IMR-90 (cell line): Measurements from ENCODE around the gene ZGLP1. TPM values are rescaled to one million over a fixed set of nuclear protein-coding genes. Genes with fewer than 3 reads are reported as not detected.

Source experiments
- ATAC-seq: fragments of 200-7000 bp; cut with Tn5 transposase; 2 replicates; pipeline ENCODE4 v1.9.1; 2020; ENCODE audit warnings: low read depth, mild to moderate bottlenecking, moderate library complexity
- BruUV-seq: library from RNA; stranded (reverse); fragments of 400-500 nt; replicated peaks from 2 replicates; lab custom pipeline; 2021; lab: Mats Ljungman, UMichigan
- CTCF ChIA-PET: fragments of 300-600 bp; formaldehyde crosslinking; extraction: SDS; loops from one replicate; lab custom pipeline; 2021; ENCODE audit warnings: antibody characterized with exemption; lab: Yijun Ruan, JAX
- POLR2A ChIA-PET: fragments of 300-600 bp; sonication (Branson Sonifier 250); formaldehyde crosslinking; loops from one replicate; lab custom pipeline; 2022; ENCODE audit warnings: antibody characterized with exemption; ENCODE audit not compliant: unreplicated experiment; lab: Charles Lee
- DNase-seq: peaks from one replicate; pipeline ENCODE4 v3.0.0; 2013
- H2AFZ ChIP-seq: replicated peaks from 2 replicates; pipeline ENCODE3; 2013; ENCODE audit warnings: low read length, mild to moderate bottlenecking; ENCODE audit not compliant: poor library complexity
- H2AK5ac ChIP-seq: 2 replicates; pipeline ENCODE4 v1.6.1; 2013; ENCODE audit warnings: low read depth, low read length, inconsistent platforms
- H2AK9ac ChIP-seq: replicated peaks from 2 replicates; pipeline ENCODE3; 2013; ENCODE audit warnings: mild to moderate bottlenecking, low read depth, low read length, moderate library complexity; ENCODE audit not compliant: poor library complexity
- H2BK120ac ChIP-seq: 2 replicates; pipeline ENCODE4 v1.6.1; 2013; ENCODE audit warnings: low read depth, low read length, inconsistent platforms
- H2BK15ac ChIP-seq: 3 replicates; pipeline ENCODE4 v1.6.1; 2013; ENCODE audit warnings: low read depth, low read length, inconsistent platforms
- H2BK20ac ChIP-seq: 2 replicates; pipeline ENCODE4 v1.6.1; 2013; ENCODE audit warnings: low read depth, mild to moderate bottlenecking, inconsistent platforms, low read length, moderate library complexity
- H2BK5ac ChIP-seq: 2 replicates; pipeline ENCODE4 v1.6.1; 2013; ENCODE audit warnings: mild to moderate bottlenecking, low read depth, low read length, inconsistent platforms; ENCODE audit not compliant: poor library complexity, severe bottlenecking
- H3K14ac ChIP-seq: replicated peaks from 2 replicates; pipeline ENCODE4 v1.6.1; 2013; ENCODE audit warnings: low read depth, low read length, inconsistent platforms
- H3K18ac ChIP-seq: 2 replicates; pipeline ENCODE4 v1.6.1; 2013; ENCODE audit warnings: low read depth, low read length, control low read depth
- H3K23ac ChIP-seq: 2 replicates; pipeline ENCODE4 v1.6.1; 2013; ENCODE audit warnings: low read depth, low read length, inconsistent platforms
- H3K27ac ChIP-seq: 2 replicates; pipeline ENCODE4 v1.5.1; 2013; ENCODE audit warnings: mild to moderate bottlenecking, control low read depth, low read length; ENCODE audit not compliant: insufficient read depth
- H3K27me3 ChIP-seq: 2 replicates; pipeline ENCODE4 v1.6.1; 2013; ENCODE audit warnings: low read length; ENCODE audit not compliant: control insufficient read depth, insufficient read depth
- H3K36me3 ChIP-seq: 2 replicates; pipeline ENCODE4 v1.6.1; 2013; ENCODE audit warnings: low read length, mixed read lengths; ENCODE audit not compliant: control insufficient read depth, insufficient read depth
- H3K4ac ChIP-seq: 2 replicates; pipeline ENCODE4 v1.6.1; 2013; ENCODE audit warnings: low read depth, low read length, inconsistent platforms
- H3K4me1 ChIP-seq: 2 replicates; pipeline ENCODE4 v1.6.1; 2013; ENCODE audit warnings: low read length, mixed read lengths; ENCODE audit not compliant: control insufficient read depth, insufficient read depth
- H3K4me2 ChIP-seq: 2 replicates; pipeline ENCODE4 v1.6.1; 2013; ENCODE audit warnings: low read depth, mild to moderate bottlenecking, control low read depth, low read length, moderate library complexity
- H3K4me3 ChIP-seq: 2 replicates; pipeline ENCODE4 v1.5.1; 2013; ENCODE audit warnings: low read depth, mild to moderate bottlenecking, control low read depth, low read length, moderate library complexity; ENCODE audit not compliant: insufficient read depth
- H3K56ac ChIP-seq: 2 replicates; pipeline ENCODE4 v1.6.1; 2013; ENCODE audit warnings: low read length, inconsistent platforms; ENCODE audit not compliant: insufficient read depth; ENCODE audit errors: extremely low read depth
- H3K79me1 ChIP-seq, 2 experiments: 2 replicates each; pipeline ENCODE4 v1.6.1; 2013; ENCODE audit warnings: low read length in 2 of 2, inconsistent platforms in 1 of 2, low read depth in 1 of 2
- H3K9ac ChIP-seq: 2 replicates; pipeline ENCODE4 v1.6.1; 2013; ENCODE audit warnings: low read depth, low read length, control low read depth
- H3K9me1 ChIP-seq: 2 replicates; pipeline ENCODE4 v1.6.1; 2013; ENCODE audit warnings: low read length, inconsistent platforms; ENCODE audit not compliant: insufficient read depth
- H3K9me3 ChIP-seq: 2 replicates; pipeline ENCODE4 v1.6.1; 2013; ENCODE audit warnings: low read length; ENCODE audit not compliant: control insufficient read depth, insufficient read depth
- H4K20me1 ChIP-seq: 2 replicates; pipeline ENCODE4 v1.6.1; 2013; ENCODE audit warnings: low read length, inconsistent platforms; ENCODE audit not compliant: insufficient read depth
- H4K5ac ChIP-seq: 2 replicates; pipeline ENCODE4 v1.6.1; 2013; ENCODE audit warnings: mild to moderate bottlenecking, low read depth, low read length, control low read depth
- H4K8ac ChIP-seq, 2 experiments: 2 replicates each; pipeline ENCODE4 v1.6.1; 2013; ENCODE audit warnings: low read depth in 2 of 2, low read length in 2 of 2, control low read depth in 1 of 2, inconsistent platforms in 1 of 2
- H4K91ac ChIP-seq: 2 replicates; pipeline ENCODE4 v1.6.1; 2013; ENCODE audit warnings: low read depth, low read length, inconsistent platforms; ENCODE audit not compliant: insufficient read depth
- BHLHE40 ChIP-seq: fragments of 150-350 bp; IDR thresholded peaks from 2 replicates; pipeline ENCODE4 v1.6.1; 2016; ENCODE audit warnings: mild to moderate bottlenecking, low read depth, low read length
- CHD1 ChIP-seq: IDR thresholded peaks from 2 replicates; pipeline ENCODE4 v1.6.1; 2012; ENCODE audit warnings: low read depth, low read length, improper control_type of control experiment
- MAFK ChIP-seq: IDR thresholded peaks from 2 replicates; pipeline ENCODE4 v1.6.1; 2012; ENCODE audit warnings: low read depth, low read length, improper control_type of control experiment
- MAZ ChIP-seq: IDR thresholded peaks from 2 replicates; pipeline ENCODE4 v1.6.1; 2012; ENCODE audit warnings: low read depth, mild to moderate bottlenecking, low read length, improper control_type of control experiment, moderate library complexity, borderline replicate concordance
- MXI1 ChIP-seq: IDR thresholded peaks from 2 replicates; pipeline ENCODE4 v1.6.1; 2012; ENCODE audit warnings: low read depth, mild to moderate bottlenecking, low read length, moderate library complexity, borderline replicate concordance
- NFE2L2 ChIP-seq: fragments of 150-350 bp; IDR thresholded peaks from 2 replicates; pipeline ENCODE4 v1.6.1; 2016; ENCODE audit warnings: low read depth, mild to moderate bottlenecking, low read length
- POLR2A ChIP-seq: IDR thresholded peaks from 2 replicates; pipeline ENCODE4 v1.6.1; 2012; ENCODE audit warnings: mild to moderate bottlenecking, low read depth, low read length
- RAD21 ChIP-seq: IDR thresholded peaks from 2 replicates; pipeline ENCODE4 v1.6.1; 2012; ENCODE audit warnings: low read length, improper control_type of control experiment
- RCOR1 ChIP-seq: IDR thresholded peaks from 2 replicates; pipeline ENCODE4 v1.6.1; 2012; ENCODE audit warnings: mild to moderate bottlenecking, low read length, improper control_type of control experiment; ENCODE audit not compliant: insufficient replicate concordance
- RFX5 ChIP-seq: IDR thresholded peaks from 2 replicates; pipeline ENCODE4 v1.8.0; 2012; ENCODE audit warnings: low read depth, mild to moderate bottlenecking, low read length, moderate library complexity
- SMC3 ChIP-seq: fragments of 150-350 bp; IDR thresholded peaks from 2 replicates; pipeline ENCODE4 v1.6.1; 2016; ENCODE audit warnings: low read depth, mild to moderate bottlenecking, antibody characterized with exemption, low read length, moderate library complexity
- WGBS, 2 experiments: methylation state at CpG; one replicate each; pipeline versions ENCODE4 v1.1.5 to v1.1.7; 2013; ENCODE audit warnings: missing lambda C conversion rate in 2 of 2; ENCODE audit not compliant: insufficient read length in 1 of 2; ENCODE audit errors: extremely low coverage in 2 of 2; 5-methylcytosine and 5-hydroxymethylcytosine counted together
- dilution Hi-C: fragments of 300-500 bp; cut with HindIII; formaldehyde crosslinking; loops from one replicate; pipeline ENCODE4 v1.14.3; 2018; ENCODE audit warnings: low sequenced_read_pairs; ENCODE audit not compliant: unreplicated experiment
- in situ Hi-C: fragments of 300-500 bp; cut with MboI; formaldehyde crosslinking; loops from 3 replicates; pipeline ENCODE4 v1.14.3; 2019; ENCODE audit warnings: low sequenced_read_pairs, inconsistent platforms, mixed read lengths
- intact Hi-C: fragments of 100-400 bp; cut with micrococcal nuclease; formaldehyde crosslinking; loops from 2 replicates; pipeline ENCODE4 v1.10.0; 2022
- polyA plus RNA-seq, 3 experiments: library from polyadenylated mRNA; depleted of rRNA; stranded (reverse); fragments of >200 nt; gene quantifications; 2 replicates each; pipeline ENCODE4 v1.2.3, GENCODE V29; 2012; ENCODE audit warnings: low replicate concordance in 1 of 3
- total RNA-seq: library from RNA; depleted of rRNA; stranded (reverse); fragments of >200 nt; gene quantifications from 2 replicates; pipeline ENCODE4 v1.2.3, GENCODE V29; 2012
- TF ChIP-seq, protein P1 (sequence below): conservative IDR thresholded peaks from 2 replicates; pipeline ENCODE4 v1.5.1; 2012; ENCODE audit warnings: mild to moderate bottlenecking, low read depth, low read length, improper control_type of control experiment
- TF ChIP-seq, protein P2 (sequence below): fragments of 150-350 bp; IDR thresholded peaks from 2 replicates; pipeline ENCODE4 v1.6.1; 2017; ENCODE audit warnings: mild to moderate bottlenecking, antibody characterized with exemption, low read length, low read depth

Gene ZGLP1
- total and polyA plus RNA-seq, 2 of the 4 experiments (the other 2 are of a cell fraction): 0.54 to 3.1 TPM

GRCh38 chr19:10284960-10285278, 24.7 kb downstream of the ZGLP1 start:
- Histone ChIP-seq H3K56ac (no peak overlapping the region), H2BK120ac (no peak overlapping the region), H3K27ac (no peak overlapping the region), H3K4me1 (peaks cover 14% of the 10 kb centered on the region), H2BK20ac (no peak overlapping the region), H3K4ac (no peak overlapping the region), H2AK9ac (peak overlapping the region; percentile 71), H3K4me2 (no peak overlapping the region), H4K91ac (no peak overlapping the region), H4K8ac (no peak overlapping the region), H3K36me3 (peaks cover 2% of the 10 kb centered on the region; the same call in 1 of the 2 replicates), H3K27me3 (no peaks in the 10 kb centered on the region; the same call in 1 of the 2 replicates), H3K23ac (no peak overlapping the region), H3K4me3 (no peak overlapping the region), H3K18ac (no peak overlapping the region), H3K79me1 (no peaks in the 10 kb centered on the region), H2BK5ac (no peak overlapping the region), H3K14ac (no peak overlapping the region), H3K9ac (no peak overlapping the region), H2AK5ac (no peak overlapping the region), H2BK15ac (no peak overlapping the region), H4K5ac (no peak overlapping the region), H3K9me3 (no peaks in the 10 kb centered on the region), H3K9me1 (peaks cover 12% of the 10 kb centered on the region), H2AFZ (no peak overlapping the region), H4K20me1 (no peaks in the 10 kb centered on the region)
- CTCF ChIA-PET: interaction anchor here (2.1 kb wide), 1 partner anchor 104 kb away, joined by 5 read pairs; no protein-coding TSS in a partner anchor
- POLR2A ChIA-PET: no interaction called here
- intact Hi-C loops: no loop called here
- in situ Hi-C loops: no loop called here
- no TSS peak for BruUV-seq
- DNase-seq (no peak), ATAC-seq (no peak)
- 100% methylated on average over 2 of the region's 13 CpGs; no CpG with 5 or more reads in 1 of the 2 experiments for WGBS, 2 experiments
- no peak for TF ChIP-seq MAZ
- no peak for TF ChIP-seq NFE2L2
- no peak for TF ChIP-seq CHD1
- no peak for TF ChIP-seq POLR2A
- no peak for TF ChIP-seq RCOR1
- TF ChIP-seq BHLHE40: no peak
- TF ChIP-seq, protein P1, sequence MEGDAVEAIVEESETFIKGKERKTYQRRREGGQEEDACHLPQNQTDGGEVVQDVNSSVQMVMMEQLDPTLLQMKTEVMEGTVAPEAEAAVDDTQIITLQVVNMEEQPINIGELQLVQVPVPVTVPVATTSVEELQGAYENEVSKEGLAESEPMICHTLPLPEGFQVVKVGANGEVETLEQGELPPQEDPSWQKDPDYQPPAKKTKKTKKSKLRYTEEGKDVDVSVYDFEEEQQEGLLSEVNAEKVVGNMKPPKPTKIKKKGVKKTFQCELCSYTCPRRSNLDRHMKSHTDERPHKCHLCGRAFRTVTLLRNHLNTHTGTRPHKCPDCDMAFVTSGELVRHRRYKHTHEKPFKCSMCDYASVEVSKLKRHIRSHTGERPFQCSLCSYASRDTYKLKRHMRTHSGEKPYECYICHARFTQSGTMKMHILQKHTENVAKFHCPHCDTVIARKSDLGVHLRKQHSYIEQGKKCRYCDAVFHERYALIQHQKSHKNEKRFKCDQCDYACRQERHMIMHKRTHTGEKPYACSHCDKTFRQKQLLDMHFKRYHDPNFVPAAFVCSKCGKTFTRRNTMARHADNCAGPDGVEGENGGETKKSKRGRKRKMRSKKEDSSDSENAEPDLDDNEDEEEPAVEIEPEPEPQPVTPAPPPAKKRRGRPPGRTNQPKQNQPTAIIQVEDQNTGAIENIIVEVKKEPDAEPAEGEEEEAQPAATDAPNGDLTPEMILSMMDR: no peak
- no peak for TF ChIP-seq MXI1
- TF ChIP-seq SMC3: no peak
- no peak for TF ChIP-seq RAD21
- no peak for TF ChIP-seq MAFK
- TF ChIP-seq, protein P2, sequence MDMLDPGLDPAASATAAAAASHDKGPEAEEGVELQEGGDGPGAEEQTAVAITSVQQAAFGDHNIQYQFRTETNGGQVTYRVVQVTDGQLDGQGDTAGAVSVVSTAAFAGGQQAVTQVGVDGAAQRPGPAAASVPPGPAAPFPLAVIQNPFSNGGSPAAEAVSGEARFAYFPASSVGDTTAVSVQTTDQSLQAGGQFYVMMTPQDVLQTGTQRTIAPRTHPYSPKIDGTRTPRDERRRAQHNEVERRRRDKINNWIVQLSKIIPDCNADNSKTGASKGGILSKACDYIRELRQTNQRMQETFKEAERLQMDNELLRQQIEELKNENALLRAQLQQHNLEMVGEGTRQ: no peak
- TF ChIP-seq RFX5: no peak
- dilution Hi-C loops: no loop called here
